ENCODE data around the gene TSPO2. TPM values are rescaled to one million over a fixed set of nuclear protein-coding genes. Genes with fewer than 3 reads are reported as not detected.

TSPO2 gene
- total RNA-seq, 1 donor from 2014 or later, result not detected

DNA sequence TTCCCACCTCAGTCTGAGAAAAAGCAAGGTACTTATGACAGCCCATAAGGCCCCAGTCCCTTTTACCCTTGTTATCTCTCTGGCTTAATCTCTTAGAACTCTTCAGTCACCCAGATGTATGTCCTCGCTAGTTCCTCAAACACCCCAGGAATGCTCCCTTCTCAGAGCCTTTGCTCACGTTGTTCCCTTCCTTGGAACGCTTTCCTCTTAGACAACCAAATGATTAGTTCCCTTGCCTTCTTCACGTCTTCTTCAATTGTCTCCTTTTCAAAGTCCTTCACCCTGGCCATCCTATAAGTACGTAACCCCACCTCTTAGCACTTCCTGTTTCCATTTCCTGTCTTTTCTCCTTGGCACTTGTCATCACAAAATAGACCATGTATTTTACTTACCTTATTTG, 9.6 kb downstream of the TSPO2 start:
- no peak for DNase-seq (ENCODE audit: low spot score)

- DNase-seq (ENCODE audit: low spot score), result no peak
These were observed 10.8 kb downstream of the TSPO2 start, which contains the start of gene APOBEC2 for GRCh38 chr6:41053041-41053440. Gene APOBEC2, plus strand, starts transcription at chr6:41053202. Its CDS starts 146 bp downstream, at chr6:41053348.

- DNase-seq (ENCODE audit: low spot score), result no peak
These were observed 12.2 kb downstream of the TSPO2 start for GRCh38 chr6:41054511-41054910.

GRCh38 chr6:41055149-41055548, 12.9 kb downstream of the TSPO2 start:
- DNase-seq (ENCODE audit: low spot score), result no peak

GRCh38 chr6:41056768-41057490, 14.7 kb downstream of the TSPO2 start:
- DNase-seq (ENCODE audit: low spot score), result no peak

DNA sequence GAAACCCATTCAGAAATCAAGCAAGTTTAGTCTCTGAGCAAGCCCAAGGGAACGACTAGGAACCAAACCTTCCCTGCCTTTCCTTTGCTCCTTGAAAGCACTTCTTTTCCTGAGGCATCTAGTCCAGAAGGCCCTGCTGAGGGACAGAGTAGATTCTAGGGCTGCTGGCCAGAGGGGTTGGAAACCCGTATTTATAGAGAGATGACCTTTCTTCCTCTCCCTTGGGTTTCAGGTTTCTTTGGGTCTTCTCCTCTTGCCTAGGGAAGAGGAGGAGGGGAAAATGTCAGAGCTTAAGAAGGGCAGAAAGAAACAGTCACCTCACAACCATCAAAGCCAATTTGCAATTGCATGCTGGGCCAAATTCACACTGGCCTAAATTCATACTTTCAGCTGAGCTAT, 16.5 kb downstream of the TSPO2 start:
- no peak for DNase-seq (ENCODE audit: low spot score)

GRCh38 chr6:41059556-41059955, 17.3 kb downstream of the TSPO2 start:
- DNase-seq (ENCODE audit: low spot score), result no peak

GRCh38 chr6:41061196-41061726, 19.0 kb downstream of the TSPO2 start:
- DNase-seq (ENCODE audit: low spot score), result no peak

DNA sequence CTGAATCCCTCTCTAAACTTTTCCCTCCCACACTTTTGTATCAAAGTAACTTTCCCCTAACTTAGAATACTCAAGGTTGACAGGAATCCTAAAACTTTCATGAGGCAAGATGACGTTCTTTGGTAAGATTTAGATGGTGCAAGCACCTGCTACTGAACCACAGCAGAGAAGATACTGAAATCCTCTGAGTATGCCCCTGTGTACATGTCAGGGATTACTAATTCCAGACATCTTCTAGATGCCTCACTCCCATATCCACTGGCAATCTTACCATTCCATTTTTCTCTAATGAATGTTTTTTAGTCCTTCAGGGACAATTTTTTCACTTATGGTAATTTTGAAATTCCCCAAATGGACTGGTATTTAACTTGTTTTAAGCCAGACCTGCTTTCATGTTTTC, 19.8 kb downstream of the TSPO2 start:
- no peak for DNase-seq (ENCODE audit: low spot score)

GRCh38 chr6:41063884-41064285, 21.6 kb downstream of the TSPO2 start:
- DNase-seq (ENCODE audit: low spot score), result no peak

GRCh38 chr6:41064841-41065240, 22.6 kb downstream of the TSPO2 start:
- DNase-seq (ENCODE audit: low spot score), result no peak

DNA sequence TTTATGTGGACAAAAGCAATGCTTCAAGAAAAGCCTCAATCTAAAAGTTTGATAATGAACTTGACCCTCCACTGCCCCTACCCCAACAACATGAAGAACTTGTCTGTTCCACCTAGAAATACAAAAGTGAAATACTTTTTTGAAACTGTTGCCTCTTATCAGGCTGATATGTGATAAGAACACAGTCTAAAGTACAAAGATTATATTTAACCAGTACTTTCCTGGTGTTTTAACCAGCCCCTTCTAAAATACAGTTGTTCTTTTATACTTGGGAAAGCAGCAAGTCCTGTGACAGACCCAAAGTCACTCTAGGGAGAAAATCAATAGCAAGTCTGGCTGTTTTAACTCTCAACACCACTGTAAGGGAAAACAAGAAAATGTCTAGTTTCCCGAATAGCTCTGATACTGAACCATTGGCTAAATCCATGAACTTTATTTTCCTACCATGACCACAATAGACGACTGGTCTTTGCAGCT, 23.3 kb downstream of the TSPO2 start:
- DNase-seq (ENCODE audit: low spot score), result no peak

DNA sequence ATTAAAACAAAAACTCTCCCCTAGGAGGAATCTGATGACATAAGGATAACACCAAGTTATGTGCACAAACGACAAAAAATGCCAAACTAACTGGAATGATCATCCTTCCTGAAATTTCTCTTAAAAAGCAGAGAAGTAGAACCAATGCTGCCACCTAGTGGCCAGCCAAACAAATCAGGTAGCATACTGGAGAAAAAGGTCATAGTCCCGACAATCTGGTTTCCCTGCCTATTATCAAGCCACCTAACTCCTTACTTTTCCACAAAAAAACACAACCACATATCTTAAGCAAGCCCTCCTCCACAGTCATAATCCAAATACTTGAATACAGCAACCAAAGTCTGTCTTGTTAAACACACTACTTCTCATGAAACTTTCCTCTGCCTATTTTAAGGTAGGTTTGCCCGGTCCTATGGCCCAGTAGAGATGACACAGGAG, 24.6 kb downstream of the TSPO2 start:
- DNase-seq (ENCODE audit: low spot score), result peak; percentile 73

- no peak for DNase-seq (ENCODE audit: low spot score)
These were observed 29.2 kb downstream of the TSPO2 start for GRCh38 chr6:41071501-41071922.

- DNase-seq (ENCODE audit: low spot score), result peak; percentile 100
These were observed 29.9 kb downstream of the TSPO2 start, which contains the start of gene OARD1 for GRCh38 chr6:41071923-41072835. Gene OARD1, minus strand, starts transcription at chr6:41072356. Its CDS starts 722 bp downstream, at chr6:41071634.

GRCh38 chr6:41072836-41073202, 30.6 kb downstream of the TSPO2 start, which contains the start of gene NFYA:
Gene NFYA, plus strand, starts transcription at chr6:41072974. Its CDS starts 6,116 bp downstream, at chr6:41079090.
- DNase-seq (ENCODE audit: low spot score), result no peak

GRCh38 chr6:41073203-41073967, 31.1 kb downstream of the TSPO2 start:
- DNase-seq (ENCODE audit: low spot score), result peak; percentile 91

DNA sequence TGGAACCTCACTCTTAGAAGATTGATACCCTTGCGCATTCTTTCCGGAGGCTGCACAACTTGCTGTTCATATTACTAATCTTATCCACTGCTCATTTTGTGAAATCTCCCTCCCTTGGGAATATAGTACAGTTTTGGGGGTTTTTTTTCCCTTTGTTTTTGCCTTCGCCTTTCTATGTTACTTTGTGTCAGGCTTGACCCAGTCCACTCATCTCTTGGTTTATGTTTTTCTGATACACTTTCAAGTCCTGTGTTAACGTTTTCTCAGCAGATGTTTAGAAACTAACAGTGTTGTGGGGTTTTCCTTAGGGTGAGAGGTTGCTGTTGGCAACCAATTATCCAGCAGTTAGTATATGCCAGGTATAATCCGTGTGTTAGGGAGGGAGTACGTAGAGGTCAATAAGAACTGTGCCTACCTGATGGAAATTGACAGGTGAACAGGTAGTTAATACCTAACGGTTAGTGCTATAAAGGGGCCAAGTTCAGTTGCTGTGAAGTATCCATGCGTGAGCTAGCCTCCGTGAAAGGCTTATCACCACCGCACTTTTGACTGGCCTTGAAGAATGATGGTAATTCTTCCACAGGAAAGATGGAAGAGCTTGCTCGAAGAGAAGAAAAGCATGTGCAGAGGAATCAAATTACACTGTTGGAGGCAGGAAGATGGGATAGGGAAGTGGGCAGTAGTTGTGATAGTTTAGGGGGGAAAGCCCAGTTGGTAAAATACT, 31.9 kb downstream of the TSPO2 start:
- DNase-seq (ENCODE audit: low spot score), result no peak

GRCh38 chr6:41074692-41075436, 32.6 kb downstream of the TSPO2 start:
- no peak for DNase-seq (ENCODE audit: low spot score)

Measured in ureter (tissue), 1 donor.